HG03520 (cell line): Measurements from ENCODE around the gene CAV3.

Experiments used
- ATAC-seq: cut with Tn5 transposase; IDR thresholded peaks from one replicate; pipeline ENCODE4 v1.9.1; 2021; ENCODE audit warnings: mild to moderate bottlenecking, moderate library complexity; ENCODE audit not compliant: unreplicated experiment

The CAV3 gene

DNA sequence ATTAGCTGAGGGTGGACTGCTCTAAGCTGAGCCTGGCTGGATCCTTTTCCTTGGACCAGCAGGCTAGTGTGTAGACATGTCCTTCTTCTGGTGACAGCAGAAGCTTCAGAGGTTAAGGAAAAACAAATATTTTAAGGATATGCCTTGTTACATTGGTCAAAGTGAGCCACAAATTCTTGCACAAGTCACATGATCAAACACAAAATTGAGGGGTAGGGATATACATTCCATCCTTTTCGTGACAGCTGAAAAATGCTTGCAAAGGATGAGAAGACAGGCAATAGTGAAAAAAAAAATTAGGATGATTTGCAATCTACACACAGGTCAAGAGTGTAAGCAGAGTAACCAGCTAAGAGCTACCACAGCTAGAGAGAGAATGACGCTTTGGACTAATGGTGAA, 56.9 kb downstream of the CAV3 start:
- ATAC-seq, result no peak

GRCh38 chr3:8793242-8793641, 59.6 kb downstream of the CAV3 start:
- ATAC-seq, result no peak

DNA sequence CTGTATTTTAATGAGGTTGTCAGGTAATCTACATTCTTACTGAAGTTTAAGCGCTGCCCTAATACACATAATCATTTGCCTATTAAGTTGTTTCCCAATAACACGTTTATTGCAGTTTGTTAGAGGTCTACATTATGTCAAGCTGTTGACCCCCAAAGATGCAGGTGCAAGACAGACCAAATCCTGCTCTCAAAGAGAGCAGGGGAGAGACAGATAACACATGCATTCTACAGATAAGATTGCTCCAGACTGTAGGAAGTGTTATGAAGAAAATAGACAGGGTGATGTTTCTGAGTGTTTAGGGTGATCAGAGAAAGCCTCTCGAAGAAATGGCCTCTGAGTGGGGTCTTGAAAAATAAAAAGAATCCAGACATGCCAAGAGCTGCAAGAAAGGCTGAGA, 60.6 kb downstream of the CAV3 start:
- ATAC-seq, result no peak
